Measurements from ENCODE around the gene LHPP. TPM values are rescaled to one million over a fixed set of nuclear protein-coding genes. Genes with fewer than 3 reads are reported as not detected.

LHPP gene
- total RNA-seq, 6 donors from 2014 or later: 12.0 to 21.4 (median 16.4) TPM

DNA sequence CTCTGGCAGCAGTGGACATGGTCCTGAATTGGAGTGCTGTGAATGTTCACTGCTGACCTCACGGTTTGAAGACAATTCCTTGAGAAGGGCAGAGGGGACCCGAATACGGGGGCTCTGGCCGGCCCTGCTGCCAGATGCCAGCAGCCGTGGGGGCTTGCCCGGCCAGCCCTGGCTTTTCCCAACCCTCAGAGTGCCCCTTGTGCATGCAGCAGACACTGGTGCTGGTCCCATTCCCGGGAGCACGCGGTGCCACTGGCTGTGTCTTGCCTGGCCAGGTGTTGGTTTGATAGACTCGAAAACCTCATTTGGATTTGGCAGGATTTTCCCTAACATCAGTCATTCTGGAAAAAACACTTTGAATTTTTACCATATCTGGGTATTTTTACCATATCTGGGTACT, 49.1 kb downstream of the LHPP start:
- ATAC-seq (ENCODE audit: low FRiP score in 2 of 2) (no peak), DNase-seq (no peak)
- WGBS, 2 donors: 83 to 95% methylated on average over 4 to 10 of the region's 10 CpGs
- Histone ChIP-seq H3K4me1 (no peaks in the 10 kb centered on the region), H3K4me3 (no peak overlapping the region), H3K27ac (no peak overlapping the region), H3K27me3 (no peaks in the 10 kb centered on the region), H3K9me3 (no peaks in the 10 kb centered on the region), H3K36me3 (no peaks in the 10 kb centered on the region)
- no peak for TF ChIP-seq POLR2AphosphoS5 (IDR thresholded peaks at IDR 0.05)
- no peak for TF ChIP-seq POLR2A (IDR thresholded peaks at IDR 0.05)
- TF ChIP-seq EP300 (IDR thresholded peaks at IDR 0.05): no peak
- TF ChIP-seq, protein P1, sequence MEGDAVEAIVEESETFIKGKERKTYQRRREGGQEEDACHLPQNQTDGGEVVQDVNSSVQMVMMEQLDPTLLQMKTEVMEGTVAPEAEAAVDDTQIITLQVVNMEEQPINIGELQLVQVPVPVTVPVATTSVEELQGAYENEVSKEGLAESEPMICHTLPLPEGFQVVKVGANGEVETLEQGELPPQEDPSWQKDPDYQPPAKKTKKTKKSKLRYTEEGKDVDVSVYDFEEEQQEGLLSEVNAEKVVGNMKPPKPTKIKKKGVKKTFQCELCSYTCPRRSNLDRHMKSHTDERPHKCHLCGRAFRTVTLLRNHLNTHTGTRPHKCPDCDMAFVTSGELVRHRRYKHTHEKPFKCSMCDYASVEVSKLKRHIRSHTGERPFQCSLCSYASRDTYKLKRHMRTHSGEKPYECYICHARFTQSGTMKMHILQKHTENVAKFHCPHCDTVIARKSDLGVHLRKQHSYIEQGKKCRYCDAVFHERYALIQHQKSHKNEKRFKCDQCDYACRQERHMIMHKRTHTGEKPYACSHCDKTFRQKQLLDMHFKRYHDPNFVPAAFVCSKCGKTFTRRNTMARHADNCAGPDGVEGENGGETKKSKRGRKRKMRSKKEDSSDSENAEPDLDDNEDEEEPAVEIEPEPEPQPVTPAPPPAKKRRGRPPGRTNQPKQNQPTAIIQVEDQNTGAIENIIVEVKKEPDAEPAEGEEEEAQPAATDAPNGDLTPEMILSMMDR (IDR thresholded peaks at IDR 0.05): no peak

DNA sequence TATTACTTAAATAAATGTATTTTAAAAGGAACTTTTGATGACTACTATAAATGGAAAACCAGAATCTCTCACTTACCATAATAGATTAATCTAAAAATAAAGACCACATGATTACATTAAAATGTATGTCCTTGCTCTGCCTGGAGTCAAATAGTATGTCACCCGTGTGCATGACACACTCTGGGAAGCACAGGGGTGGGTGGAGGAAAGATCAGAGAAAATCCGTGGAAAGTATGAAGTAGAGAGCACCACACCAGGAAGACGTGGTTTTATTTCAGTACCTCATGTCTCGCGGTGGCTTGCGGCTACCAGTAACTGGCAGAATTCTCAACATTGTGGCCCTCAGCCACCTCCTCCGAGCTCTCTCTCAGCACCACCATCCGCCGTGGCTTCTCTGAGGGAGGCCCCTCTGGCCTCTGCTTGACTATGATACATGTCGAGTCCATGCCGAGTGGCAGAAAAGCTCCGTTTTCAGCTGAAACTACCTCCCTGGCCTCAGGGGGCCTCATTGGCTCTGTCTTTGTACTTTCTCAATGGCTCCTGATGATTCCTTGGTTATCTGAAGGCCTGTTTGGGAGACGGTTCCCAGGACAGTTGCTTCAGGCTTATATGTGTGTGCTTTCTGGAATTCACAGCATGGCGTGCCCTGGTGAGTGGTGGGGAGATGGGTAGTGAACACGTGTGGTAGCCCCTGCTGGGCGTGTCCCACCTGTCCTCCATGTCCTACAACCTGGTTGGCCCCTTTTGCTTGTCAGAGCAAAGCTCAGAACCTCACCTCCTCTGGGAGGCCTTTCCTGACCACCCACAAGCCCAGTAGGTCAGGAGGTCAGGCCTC, 49.8 kb downstream of the LHPP start:
- TF ChIP-seq POLR2A (IDR thresholded peaks at IDR 0.05): no peak
- Histone ChIP-seq H3K4me1 (no peaks in the 10 kb centered on the region), H3K36me3 (no peaks in the 10 kb centered on the region), H3K9me3 (no peaks in the 10 kb centered on the region), H3K4me3 (no peak overlapping the region), H3K27ac (no peak overlapping the region), H3K27me3 (no peaks in the 10 kb centered on the region)
- WGBS, 2 donors: 82 to 90% methylated on average over 11 to 16 of the region's 16 CpGs
- ATAC-seq (ENCODE audit: low FRiP score in 2 of 2): no peak
- DNase-seq: no peak

DNA sequence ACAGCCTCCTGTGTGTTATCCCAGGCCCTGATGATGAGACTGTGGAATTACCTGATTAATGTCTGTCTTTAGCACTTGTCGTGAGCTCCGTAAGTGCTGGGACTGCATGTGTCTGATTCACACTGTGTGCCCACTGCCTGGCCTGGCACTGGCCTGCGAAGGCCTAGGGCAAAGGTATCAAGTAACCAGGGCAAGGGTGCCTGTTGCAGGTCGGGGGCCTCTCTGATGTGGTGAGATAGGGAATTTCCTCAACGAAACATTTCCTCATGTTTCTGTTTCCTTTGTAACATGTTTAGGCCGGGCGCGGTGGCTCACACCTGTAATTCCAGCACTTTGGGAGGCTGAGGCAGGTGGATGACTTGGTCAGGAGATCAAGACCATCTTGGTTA, 50.4 kb downstream of the LHPP start:
- H3K27ac ChIP-seq: no peak overlapping the region
- ATAC-seq (ENCODE audit: low FRiP score in 2 of 2) (no peak), DNase-seq (no peak)
- WGBS, 2 donors: 92 to 94% methylated on average over 6 to 8 of the region's 8 CpGs
- TF ChIP-seq EP300 (IDR thresholded peaks at IDR 0.05) (no peak), POLR2A (IDR thresholded peaks at IDR 0.05) (no peak), POLR2AphosphoS5 (IDR thresholded peaks at IDR 0.05) (no peak)
- TF ChIP-seq, protein P1 (IDR thresholded peaks at IDR 0.05): no peak
- H3K9me3 ChIP-seq: no peaks in the 10 kb centered on the region
- no peaks in the 10 kb centered on the region for H3K4me1 ChIP-seq
- no peaks in the 10 kb centered on the region for H3K36me3 ChIP-seq
- H3K27me3 ChIP-seq: no peaks in the 10 kb centered on the region
- H3K4me3 ChIP-seq: no peak overlapping the region

DNA sequence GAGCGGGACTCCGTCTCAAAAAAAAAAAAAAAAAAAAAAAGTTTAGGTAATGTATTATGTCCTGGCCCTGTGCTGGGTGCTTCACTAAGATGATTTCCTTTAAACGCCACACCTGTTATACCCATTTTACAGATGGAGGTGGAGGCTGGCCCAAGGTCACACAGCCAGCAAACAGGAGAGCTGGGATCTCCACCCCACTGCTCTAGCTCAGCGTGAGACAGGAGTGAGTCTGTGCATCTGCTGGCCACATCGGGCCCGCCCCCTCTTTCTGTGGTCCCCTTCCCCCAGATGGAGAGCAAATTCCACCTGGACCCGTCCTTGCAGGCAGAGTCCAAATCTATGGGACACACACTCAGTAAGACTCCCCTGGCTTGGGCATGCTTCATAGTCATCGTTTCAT, 51.0 kb downstream of the LHPP start:
- Histone ChIP-seq H3K4me3 (no peak overlapping the region), H3K4me1 (no peaks in the 10 kb centered on the region), H3K9me3 (no peaks in the 10 kb centered on the region), H3K36me3 (no peaks in the 10 kb centered on the region), H3K27me3 (no peaks in the 10 kb centered on the region), H3K27ac (no peak overlapping the region)
- DNase-seq (no peak), ATAC-seq (ENCODE audit: low FRiP score in 2 of 2) (no peak)
- TF ChIP-seq EP300 (IDR thresholded peaks at IDR 0.05) (no peak), POLR2A (IDR thresholded peaks at IDR 0.05) (no peak), POLR2AphosphoS5 (IDR thresholded peaks at IDR 0.05) (no peak)
- TF ChIP-seq, protein P1 (IDR thresholded peaks at IDR 0.05): no peak
- 91 to 95% methylated on average over 8 of the region's 8 CpGs for WGBS, 2 donors

DNA sequence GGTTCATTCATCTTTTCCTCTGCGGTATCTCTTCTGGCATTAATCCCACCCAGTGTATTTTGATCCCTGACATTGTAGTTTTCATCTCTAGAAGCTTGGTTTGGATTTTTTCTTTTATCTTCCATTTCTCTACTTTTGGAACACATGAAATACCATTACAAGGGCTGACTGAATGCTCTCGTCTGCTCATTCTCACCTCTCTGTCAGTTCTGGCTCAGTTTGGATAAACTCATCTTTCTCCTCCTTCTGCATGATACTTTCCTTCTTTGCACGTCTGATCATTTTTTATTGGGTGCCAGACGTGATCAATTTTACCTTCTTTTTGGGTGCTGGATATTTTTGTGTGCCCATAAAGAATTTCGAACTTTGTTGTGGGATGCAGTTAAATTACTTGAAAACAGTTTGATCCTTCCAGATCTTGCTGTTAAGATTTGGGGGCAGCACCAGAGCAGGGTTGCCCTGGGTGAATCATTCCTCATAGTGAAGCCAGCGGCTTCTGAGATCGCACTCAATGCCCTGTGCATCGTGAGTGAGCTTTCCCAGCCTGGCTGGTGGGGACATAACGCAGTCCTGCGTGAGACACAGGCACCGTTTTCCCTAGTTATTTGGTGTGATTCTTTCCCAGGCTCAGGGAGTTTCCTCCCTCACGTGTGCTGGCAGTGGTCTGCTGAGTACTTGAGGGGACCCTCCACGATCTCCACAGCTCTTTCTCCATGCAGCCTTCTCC, 53.8 kb downstream of the LHPP start:
- DNase-seq (no peak), ATAC-seq (ENCODE audit: low FRiP score in 2 of 2) (no peak)
- Histone ChIP-seq H3K27me3 (no peaks in the 10 kb centered on the region), H3K27ac (no peak overlapping the region), H3K4me3 (no peak overlapping the region), H3K4me1 (no peaks in the 10 kb centered on the region), H3K36me3 (no peaks in the 10 kb centered on the region), H3K9me3 (no peaks in the 10 kb centered on the region)
- 88 to 90% methylated on average over 13 of the region's 13 CpGs for WGBS, 2 donors
- TF ChIP-seq POLR2AphosphoS5 (IDR thresholded peaks at IDR 0.05) (no peak), POLR2A (IDR thresholded peaks at IDR 0.05) (no peak), EP300 (IDR thresholded peaks at IDR 0.05) (no peak)
- TF ChIP-seq, protein P1 (IDR thresholded peaks at IDR 0.05): no peak
